ENCODE data around the gene FAM163B. TPM values are rescaled to one million over a fixed set of nuclear protein-coding genes. Genes with fewer than 3 reads are reported as not detected.
A peak's percentile ranks its signal among the peaks of the same experiment; 100 is the strongest.

The FAM163B gene
- total and polyA plus RNA-seq, 7 experiments from 2014 or later = not detected

DNA sequence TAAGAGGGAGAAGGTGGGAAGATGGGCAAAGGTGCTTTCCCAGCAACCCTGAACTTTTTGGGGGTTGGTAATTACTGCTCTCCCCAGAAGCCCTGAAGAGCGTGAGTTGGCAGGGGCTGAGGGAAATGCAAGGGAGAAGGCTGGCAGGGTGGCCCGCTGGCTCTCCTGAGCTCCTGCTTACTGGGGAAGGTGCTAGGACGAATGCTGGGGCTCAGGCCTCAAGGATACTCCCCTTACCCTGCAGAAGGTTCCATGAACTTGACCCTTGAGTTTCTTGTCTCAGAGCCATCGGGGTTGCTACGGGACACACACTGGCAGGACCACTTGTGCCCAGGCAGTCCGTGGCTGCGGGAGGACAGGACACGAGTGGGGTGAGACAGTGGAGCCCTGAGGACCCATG is 1.2 kb downstream of the FAM163B start:
- peaks cover 30 to 38% (median 34%) of the 10 kb centered on the region in 5 donors for H3K27me3 Mint-ChIP-seq
- intact Hi-C loops (cut with micrococcal nuclease) = no loop called here
- H3K4me3 Mint-ChIP-seq = peak overlapping the region in 2 of 10 donors; percentile 17 to 26
- CTCF ChIA-PET = no interaction called here
- H3K27me3 ChIP-seq (ENCODE audit: control insufficient read depth in 2 of 2, insufficient read depth in 2 of 2, low read length in 2 of 2) = peaks cover 0 to 12% of the 10 kb centered on the region in 2 donors
- peaks cover 0 to 4% (median 0%) of the 10 kb centered on the region in 3 experiments for H3K9me3 ChIP-seq (ENCODE audit: control insufficient read depth in 2 of 3, low read length in 3 of 3)
- no peaks in the 10 kb centered on the region for H3K4me1 ChIP-seq (ENCODE audit: control insufficient read depth in 2 of 2, insufficient read depth in 2 of 2, low read length in 2 of 2)
- ATAC-seq (no peak), DNase-seq (no peak)
- H3K27ac Mint-ChIP-seq = no peak overlapping the region
- H3K36me3 Mint-ChIP-seq = no peaks in the 10 kb centered on the region
- peaks cover 2 to 14% (median 8%) of the 10 kb centered on the region in 7 donors for H3K4me1 Mint-ChIP-seq
- POLR2A ChIA-PET = no interaction called here
- H3K4me3 ChIP-seq (ENCODE audit: low read length) = no peak overlapping the region
- no peaks in the 10 kb centered on the region for H3K36me3 ChIP-seq (ENCODE audit: control insufficient read depth in 2 of 3, insufficient read depth in 3 of 3, low read length in 3 of 3)
- H3K9me3 Mint-ChIP-seq = peaks cover 0 to 4% (median 0%) of the 10 kb centered on the region in 11 donors
- no peak overlapping the region for H3K27ac ChIP-seq (ENCODE audit: low read depth, low read length)

DNA sequence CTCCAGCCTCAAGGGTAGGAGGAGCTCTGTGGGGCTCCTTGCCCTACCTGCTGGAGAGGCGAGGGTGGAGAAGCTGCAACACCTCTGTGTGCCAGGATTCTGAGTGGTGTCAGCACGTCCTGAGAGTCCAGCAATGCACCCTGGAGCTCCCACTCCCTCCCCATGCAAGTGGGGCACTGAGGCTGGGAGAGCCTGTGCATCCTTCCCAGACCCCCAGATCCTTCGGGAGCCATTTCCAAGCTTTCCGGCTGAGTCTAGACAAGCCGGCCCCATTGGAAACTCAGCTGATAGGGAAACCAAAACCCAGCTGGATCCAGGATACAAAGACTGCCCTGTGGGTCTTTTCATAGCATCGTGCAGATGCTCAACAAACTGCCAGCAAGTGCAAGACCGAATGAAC is 1.8 kb downstream of the FAM163B start:
- no peak overlapping the region for H3K4me3 Mint-ChIP-seq

DNA sequence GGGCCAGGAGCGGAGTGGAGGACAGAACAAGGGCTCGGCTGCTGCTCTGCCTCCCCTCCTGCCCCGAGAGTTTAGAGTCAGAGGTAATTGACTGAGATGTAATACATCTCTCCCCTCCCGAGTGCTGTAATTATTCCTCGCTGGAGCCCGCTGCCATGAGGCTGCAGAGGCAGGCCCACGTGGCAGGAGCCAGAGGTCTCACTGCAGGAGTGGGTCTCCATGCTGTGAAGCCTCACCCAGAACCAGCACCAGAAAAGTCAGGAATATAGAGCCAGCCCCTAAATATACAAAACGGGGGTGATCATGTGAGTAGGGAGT is 2.5 kb downstream of the FAM163B start:
- no peak for ATAC-seq
- H3K36me3 Mint-ChIP-seq = no peaks in the 10 kb centered on the region
- no peak overlapping the region for H3K4me3 Mint-ChIP-seq
- POLR2A ChIA-PET = no interaction called here
- Histone ChIP-seq H3K36me3 (ENCODE audit: control insufficient read depth in 2 of 3, insufficient read depth in 3 of 3, low read length in 3 of 3) (no peaks in the 10 kb centered on the region), H3K9me3 (ENCODE audit: control insufficient read depth in 2 of 3, low read length in 3 of 3) (peaks cover 0 to 4% (median 0%) of the 10 kb centered on the region in 3 experiments), H3K27me3 (ENCODE audit: control insufficient read depth in 2 of 2, insufficient read depth in 2 of 2, low read length in 2 of 2) (peaks cover 0 to 12% of the 10 kb centered on the region in 2 donors), H3K27ac (ENCODE audit: low read depth, low read length) (no peak overlapping the region), H3K4me3 (ENCODE audit: low read length) (no peak overlapping the region), H3K4me1 (ENCODE audit: control insufficient read depth in 2 of 2, insufficient read depth in 2 of 2, low read length in 2 of 2) (no peaks in the 10 kb centered on the region)
- intact Hi-C loops (cut with micrococcal nuclease) = no loop called here
- H3K9me3 Mint-ChIP-seq = peaks cover 0 to 5% (median 0%) of the 10 kb centered on the region in 11 donors
- H3K27me3 Mint-ChIP-seq = peaks cover 27 to 36% (median 33%) of the 10 kb centered on the region in 5 donors
- H3K4me1 Mint-ChIP-seq = peaks cover 2 to 14% (median 8%) of the 10 kb centered on the region in 7 donors
- no peak overlapping the region for H3K27ac Mint-ChIP-seq
- DNase-seq = no peak
- CTCF ChIA-PET = no interaction called here

More for the DNA sequence above, 1.8 kb downstream of the FAM163B start:
- DNase-seq (no peak), ATAC-seq (no peak)
- CTCF ChIA-PET = interaction anchor here (0.8 kb wide), 1 partner anchor 38 kb away, joined by 4 read pairs; no protein-coding TSS in a partner anchor
- Histone ChIP-seq H3K9me3 (ENCODE audit: control insufficient read depth in 2 of 3, low read length in 3 of 3) (peaks cover 0 to 4% (median 0%) of the 10 kb centered on the region in 3 experiments), H3K4me1 (ENCODE audit: control insufficient read depth in 2 of 2, insufficient read depth in 2 of 2, low read length in 2 of 2) (no peaks in the 10 kb centered on the region), H3K27ac (ENCODE audit: low read depth, low read length) (no peak overlapping the region), H3K27me3 (ENCODE audit: control insufficient read depth in 2 of 2, insufficient read depth in 2 of 2, low read length in 2 of 2) (peaks cover 0 to 12% of the 10 kb centered on the region in 2 donors), H3K36me3 (ENCODE audit: control insufficient read depth in 2 of 3, insufficient read depth in 3 of 3, low read length in 3 of 3) (no peaks in the 10 kb centered on the region), H3K4me3 (ENCODE audit: low read length) (no peak overlapping the region)
- POLR2A ChIA-PET = interaction anchor here (0.7 kb wide), 1 partner anchor 94 kb away, joined by 3 read pairs; no protein-coding TSS in a partner anchor
- H3K27ac Mint-ChIP-seq = no peak overlapping the region
- H3K27me3 Mint-ChIP-seq = peaks cover 30 to 38% (median 34%) of the 10 kb centered on the region in 5 donors
- intact Hi-C loops (cut with micrococcal nuclease) = no loop called here
- peaks cover 2 to 14% (median 8%) of the 10 kb centered on the region in 7 donors for H3K4me1 Mint-ChIP-seq
- H3K9me3 Mint-ChIP-seq = peaks cover 0 to 4% (median 0%) of the 10 kb centered on the region in 11 donors
- no peaks in the 10 kb centered on the region for H3K36me3 Mint-ChIP-seq

DNA sequence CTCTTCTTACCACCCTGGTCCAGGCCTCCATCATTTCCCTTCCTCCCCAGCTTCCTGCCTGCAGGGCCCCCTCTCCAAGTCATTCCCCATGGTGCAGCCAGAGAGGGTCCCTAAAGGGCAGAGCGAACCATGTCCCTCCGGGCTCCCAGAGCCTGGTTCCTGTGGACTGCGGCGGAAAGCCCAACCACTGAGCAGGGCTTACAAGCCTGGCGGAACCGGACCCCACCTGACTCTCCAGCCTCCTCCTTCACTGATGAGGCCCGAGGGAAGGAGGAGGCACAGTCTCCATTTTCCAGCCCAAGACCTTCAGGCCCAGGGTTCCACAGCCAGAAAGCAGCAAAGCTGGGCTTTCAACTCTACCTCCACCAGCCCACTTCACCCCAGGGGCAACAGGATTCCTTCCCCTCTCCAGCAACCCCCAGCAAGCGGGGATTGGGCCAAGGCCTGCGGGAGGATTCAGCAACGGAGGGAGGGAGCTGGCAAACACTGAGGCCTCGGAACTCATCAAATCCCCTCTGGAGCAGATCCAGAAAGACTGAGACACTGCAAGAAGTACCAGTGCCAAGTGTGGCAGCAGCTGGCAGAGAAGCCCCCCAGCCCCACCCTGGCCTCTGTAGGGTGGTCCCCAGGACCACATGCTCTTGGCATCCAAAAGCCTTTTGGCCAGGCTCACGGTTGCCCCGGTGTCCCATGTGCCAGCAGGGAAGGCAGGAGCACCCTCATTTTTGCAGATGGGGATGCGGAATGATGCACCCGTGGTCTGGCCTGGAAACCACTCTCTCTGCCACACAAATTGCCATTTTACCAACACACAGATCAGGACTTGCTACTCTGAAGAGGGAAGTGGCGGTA is 3.1 kb downstream of the FAM163B start:
- H3K27ac Mint-ChIP-seq = no peak overlapping the region
- no peaks in the 10 kb centered on the region for H3K4me1 ChIP-seq (ENCODE audit: control insufficient read depth in 2 of 2, insufficient read depth in 2 of 2, low read length in 2 of 2)
- H3K4me3 Mint-ChIP-seq = no peak overlapping the region
- H3K9me3 ChIP-seq (ENCODE audit: control insufficient read depth in 2 of 3, low read length in 3 of 3) = peaks cover 0 to 4% (median 0%) of the 10 kb centered on the region in 3 experiments
- DNase-seq (no peak), ATAC-seq (no peak)
- intact Hi-C loops (cut with micrococcal nuclease) = no loop called here
- no peaks in the 10 kb centered on the region for H3K36me3 ChIP-seq (ENCODE audit: control insufficient read depth in 2 of 3, insufficient read depth in 3 of 3, low read length in 3 of 3)
- no peak overlapping the region for H3K27ac ChIP-seq (ENCODE audit: low read depth, low read length)
- peaks cover 0 to 12% of the 10 kb centered on the region in 2 donors for H3K27me3 ChIP-seq (ENCODE audit: control insufficient read depth in 2 of 2, insufficient read depth in 2 of 2, low read length in 2 of 2)
- POLR2A ChIA-PET = interaction anchor here (1.1 kb wide), 1 partner anchor 97 kb away, joined by 3 read pairs; no protein-coding TSS in a partner anchor
- H3K27me3 Mint-ChIP-seq = peaks cover 22 to 31% (median 30%) of the 10 kb centered on the region in 5 donors
- H3K4me3 ChIP-seq (ENCODE audit: low read length) = no peak overlapping the region
- H3K9me3 Mint-ChIP-seq = peaks cover 0 to 5% (median 0%) of the 10 kb centered on the region in 11 donors
- CTCF ChIA-PET = no interaction called here
- H3K4me1 Mint-ChIP-seq = peaks cover 2 to 14% (median 8%) of the 10 kb centered on the region in 7 donors
- H3K36me3 Mint-ChIP-seq = no peaks in the 10 kb centered on the region

DNA sequence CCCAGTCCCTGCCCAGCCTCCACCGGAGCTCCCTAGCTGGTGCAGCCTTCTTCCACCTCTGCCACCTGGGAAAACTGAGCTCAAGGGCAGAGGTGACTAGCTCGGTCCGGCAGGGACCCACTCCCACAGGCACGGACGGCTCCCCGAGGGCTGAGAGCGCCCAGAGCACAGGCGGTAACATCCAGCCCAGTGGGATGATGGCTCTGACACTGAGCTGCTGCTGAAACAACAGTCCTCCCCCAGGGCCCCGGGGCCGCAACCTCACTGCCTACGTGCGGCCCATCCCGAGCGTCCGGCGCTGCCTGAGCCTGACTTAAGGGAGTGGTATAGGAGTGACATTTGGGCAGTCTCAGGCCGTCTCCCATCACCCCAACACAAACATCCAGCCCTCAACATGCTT is 3.7 kb downstream of the FAM163B start:
- Mint-ChIP-seq H3K4me1 (peaks cover 2 to 14% (median 8%) of the 10 kb centered on the region in 7 donors), H3K36me3 (no peaks in the 10 kb centered on the region), H3K27ac (no peak overlapping the region), H3K4me3 (no peak overlapping the region), H3K27me3 (peaks cover 16 to 29% (median 24%) of the 10 kb centered on the region in 5 donors), H3K9me3 (peaks cover 0 to 5% (median 0%) of the 10 kb centered on the region in 11 donors)
- ATAC-seq (no peak), DNase-seq (no peak)
- Histone ChIP-seq H3K27me3 (ENCODE audit: control insufficient read depth in 2 of 2, insufficient read depth in 2 of 2, low read length in 2 of 2) (peaks cover 0 to 12% of the 10 kb centered on the region in 2 donors), H3K4me3 (ENCODE audit: low read length) (no peak overlapping the region), H3K36me3 (ENCODE audit: control insufficient read depth in 2 of 3, insufficient read depth in 3 of 3, low read length in 3 of 3) (no peaks in the 10 kb centered on the region), H3K9me3 (ENCODE audit: control insufficient read depth in 2 of 3, low read length in 3 of 3) (peaks cover 0 to 4% (median 0%) of the 10 kb centered on the region in 3 experiments), H3K4me1 (ENCODE audit: control insufficient read depth in 2 of 2, insufficient read depth in 2 of 2, low read length in 2 of 2) (no peaks in the 10 kb centered on the region), H3K27ac (ENCODE audit: low read depth, low read length) (no peak overlapping the region)
- intact Hi-C loops (cut with micrococcal nuclease) = no loop called here
- ChIA-PET POLR2A (interaction anchor here (1.1 kb wide), 1 partner anchor 97 kb away, joined by 3 read pairs; no protein-coding TSS in a partner anchor), CTCF (no interaction called here)

DNA sequence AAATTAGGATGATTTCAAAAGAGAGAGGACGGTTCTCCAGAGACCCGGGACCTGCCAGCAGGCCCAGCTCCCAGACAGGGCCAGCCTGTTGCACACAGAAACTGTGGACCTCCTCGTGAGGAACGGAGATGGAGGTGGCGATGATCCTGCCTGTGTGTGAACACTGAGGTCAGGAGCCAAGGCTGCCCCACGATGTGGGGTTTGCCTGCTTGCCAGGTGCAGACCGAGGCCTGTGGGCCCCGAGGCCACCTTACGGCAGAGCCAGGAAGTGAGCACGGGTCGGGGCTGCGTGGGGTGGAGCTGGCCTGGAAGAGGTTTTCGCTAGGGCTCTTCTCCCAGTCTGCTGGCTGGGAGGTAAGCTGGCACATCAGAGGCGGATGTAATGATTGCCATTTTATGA is 4.3 kb downstream of the FAM163B start:
- Mint-ChIP-seq H3K36me3 (no peaks in the 10 kb centered on the region), H3K4me3 (no peak overlapping the region), H3K27me3 (peaks cover 11 to 23% (median 18%) of the 10 kb centered on the region in 5 donors), H3K9me3 (peaks cover 0 to 5% (median 0%) of the 10 kb centered on the region in 11 donors), H3K27ac (no peak overlapping the region), H3K4me1 (peaks cover 0 to 14% (median 8%) of the 10 kb centered on the region in 7 donors)
- Histone ChIP-seq H3K4me3 (ENCODE audit: low read length) (no peak overlapping the region), H3K4me1 (ENCODE audit: control insufficient read depth in 2 of 2, insufficient read depth in 2 of 2, low read length in 2 of 2) (no peaks in the 10 kb centered on the region), H3K36me3 (ENCODE audit: control insufficient read depth in 2 of 3, insufficient read depth in 3 of 3, low read length in 3 of 3) (no peaks in the 10 kb centered on the region), H3K27me3 (ENCODE audit: control insufficient read depth in 2 of 2, insufficient read depth in 2 of 2, low read length in 2 of 2) (peaks cover 0 to 11% of the 10 kb centered on the region in 2 donors), H3K27ac (ENCODE audit: low read depth, low read length) (no peak overlapping the region), H3K9me3 (ENCODE audit: control insufficient read depth in 2 of 3, low read length in 3 of 3) (peaks cover 0 to 2% (median 0%) of the 10 kb centered on the region in 3 experiments)
- ATAC-seq (no peak), DNase-seq (no peak)
- ChIA-PET POLR2A (interaction anchor here (1.1 kb wide), 1 partner anchor 98 kb away, joined by 3 read pairs; no protein-coding TSS in a partner anchor), CTCF (interaction anchor here (1.3 kb wide), 1 partner anchor 123 kb away, joined by 4 read pairs; no protein-coding TSS in a partner anchor)
- intact Hi-C loops (cut with micrococcal nuclease) = loop anchor here (1.0 kb wide), 2 partner anchors 110 to 121 kb away; no protein-coding TSS in a partner anchor
